Left lung (tissue), 8 donors: ENCODE data around the gene SECISBP2. TPM values are rescaled to one million over a fixed set of nuclear protein-coding genes. Genes with fewer than 3 reads are reported as not detected.

ENCODE experiments used
- microRNA-seq, 2 donors: library from miRNA; unstranded; fragments of <30 nt; microRNA quantifications; one replicate each; pipeline ENCODE4, GENCODE V29; 2019
- polyA plus RNA-seq, 6 donors: library from polyadenylated mRNA; unstranded; fragments of 120-200 nt; gene quantifications; one replicate each; pipeline ENCODE4 v1.2.1, GENCODE V29; 2013; ENCODE audit not compliant: insufficient read length in 6 of 6
- total RNA-seq, 2 donors: library from RNA; stranded (reverse); fragmentation: NEBNext Ultra II Directional; extraction: Animal tissue kit (Norgen Biotek cat#: 25700); gene quantifications; one replicate each; pipeline ENCODE4 v1.2.1, GENCODE V29; 2021
- donor health status: DM: no; HTN: yes; CAD: no.
- donor health status: DM: no; HTN: no; CAD: no.

Gene SECISBP2
- total and polyA plus RNA-seq, 8 donors = 31.4 to 92.8 (median 89.3) TPM

Small RNAs within 50 kb of the gene (microRNA-seq; reads per million reads assigned to microRNA genes)
- gene MIR3153 = 0 reads per million in 2 donors

Other genes starting within 250 kb of the SECISBP2 start
- gene SHC3, start 139.7 kb upstream of the SECISBP2 start, total RNA-seq = 10 to 100 TPM; 12.7 to 19.2 TPM
- gene SHC3, start 139.7 kb upstream of the SECISBP2 start, polyA plus RNA-seq = 10 to 100 TPM; 10.4 to 17.5 (median 15.6) TPM
- 100 to 1,000 TPM in 1 of 2 donors, 10 to 100 TPM in 1; 43.1 to 110 TPM for gene CKS2, start 7.3 kb upstream of the SECISBP2 start, total RNA-seq
- gene CKS2, start 7.3 kb upstream of the SECISBP2 start, polyA plus RNA-seq = 100 to 1,000 TPM in 1 of 6 donors, 10 to 100 TPM in 5; 69.8 to 127 (median 74.6) TPM
- 10 to 100 TPM; 30.2 to 71.9 TPM for gene SEMA4D, start 179.6 kb downstream of the SECISBP2 start, total RNA-seq
- 10 to 100 TPM; 20.0 to 27.4 (median 25.3) TPM for gene SEMA4D, start 179.6 kb downstream of the SECISBP2 start, polyA plus RNA-seq